HepG2 (cell line): ENCODE measurements around the gene POLR2H. TPM values are rescaled to one million over a fixed set of nuclear protein-coding genes. Genes with fewer than 3 reads are reported as not detected.

ENCODE experiments used
- ARNTL ChIP-seq: sonication (generic); formaldehyde crosslinking; IDR thresholded peaks from 2 replicates; pipeline ENCODE4 v1.4.0; 2020; ENCODE audit warnings: mild to moderate bottlenecking, missing genetic modification reagents
- CSRNP1 ChIP-seq: sonication (generic); formaldehyde crosslinking; IDR thresholded peaks from 2 replicates; pipeline ENCODE4 v1.8.1; 2023; ENCODE audit warnings: mild to moderate bottlenecking, missing genetic modification reagents
- E2F5 ChIP-seq: sonication (generic); formaldehyde crosslinking; conservative IDR thresholded peaks from 2 replicates; pipeline ENCODE4 v1.4.0; 2020; ENCODE audit warnings: missing genetic modification reagents
- HOXA9 ChIP-seq: sonication (generic); formaldehyde crosslinking; IDR thresholded peaks from 2 replicates; pipeline ENCODE4 v1.8.1; 2022; ENCODE audit warnings: missing genetic modification reagents, mild to moderate bottlenecking, moderate library complexity, borderline replicate concordance
- HOXD1 ChIP-seq: sonication (generic); formaldehyde crosslinking; IDR thresholded peaks from 2 replicates; pipeline ENCODE4 v1.5.0; 2020; ENCODE audit warnings: missing genetic modification reagents
- IRX3 ChIP-seq: sonication (generic); formaldehyde crosslinking; IDR thresholded peaks from 2 replicates; pipeline ENCODE4 v1.8.1; 2023; ENCODE audit warnings: mild to moderate bottlenecking, low read depth, missing genetic modification reagents, borderline replicate concordance
- JUND ChIP-seq: sonication (generic); formaldehyde crosslinking; IDR thresholded peaks from 2 replicates; pipeline ENCODE4 v1.8.0; 2022; ENCODE audit warnings: mild to moderate bottlenecking, missing genetic modification reagents
- KLF9 ChIP-seq: IDR thresholded peaks from 2 replicates; pipeline ENCODE4 v1.6.1; 2016; ENCODE audit warnings: low read depth
- MAZ ChIP-seq, 2 experiments: sonication (generic) in 1 of 2; formaldehyde crosslinking in 1 of 2; IDR thresholded peaks; 2 replicates each; pipeline versions ENCODE4 v1.5.0 to v1.6.1; 2012 to 2020; ENCODE audit warnings: low read depth in 2 of 2, mild to moderate bottlenecking in 2 of 2, borderline replicate concordance in 1 of 2, improper control_type of control experiment in 1 of 2, low read length in 1 of 2, missing genetic modification reagents in 1 of 2, moderate library complexity in 1 of 2
- NCOA1 ChIP-seq: sonication (generic); formaldehyde crosslinking; IDR thresholded peaks from 2 replicates; pipeline ENCODE4 v1.9.0; 2021; ENCODE audit warnings: missing genetic modification reagents
- NFE2L2 ChIP-seq: fragments of 150-350 bp; IDR thresholded peaks from 2 replicates; pipeline ENCODE4 v1.6.1; 2014; ENCODE audit warnings: low read length
- RAD51 ChIP-seq: fragments of 450-650 bp; IDR thresholded peaks from 2 replicates; pipeline ENCODE4 v1.6.1; 2016; ENCODE audit warnings: borderline replicate concordance
- RFXANK ChIP-seq: IDR thresholded peaks from 2 replicates; pipeline ENCODE4 v1.6.1; 2016
- SRSF1 ChIP-seq: fragments of 200-400 bp; formaldehyde crosslinking; optimal IDR thresholded peaks from 2 replicates; pipeline ENCODE3; 2017; ENCODE audit warnings: mild to moderate bottlenecking, low read depth, low read length, moderate library complexity
- SRSF4 ChIP-seq: fragments of 200-400 bp; formaldehyde crosslinking; IDR thresholded peaks from one replicate; pipeline ENCODE4 v1.6.1; 2018; ENCODE audit warnings: mild to moderate bottlenecking, low read depth, low read length, moderate library complexity; ENCODE audit not compliant: poor library complexity, severe bottlenecking
- YEATS2 ChIP-seq: sonication (generic); formaldehyde crosslinking; IDR thresholded peaks from 2 replicates; pipeline ENCODE4 v1.4.0; 2020; ENCODE audit warnings: missing genetic modification reagents, borderline replicate concordance
- ZBTB44 ChIP-seq: sonication (generic); formaldehyde crosslinking; IDR thresholded peaks from 2 replicates; pipeline ENCODE4 v1.4.0; 2020; ENCODE audit warnings: missing genetic modification reagents
- ZC3H4 ChIP-seq: sonication (generic); formaldehyde crosslinking; IDR thresholded peaks from 2 replicates; pipeline ENCODE4 v1.4.0; 2020; ENCODE audit warnings: missing genetic modification reagents, borderline replicate concordance
- ZFP36 ChIP-seq: fragments of 150-350 bp; IDR thresholded peaks from 2 replicates; pipeline ENCODE4 v1.6.1; 2018; ENCODE audit warnings: borderline replicate concordance, low read length, low read depth; ENCODE audit not compliant: partially characterized antibody
- ZNF10 ChIP-seq: sonication (generic); formaldehyde crosslinking; IDR thresholded peaks from 2 replicates; pipeline ENCODE4 v1.4.0; 2020; ENCODE audit warnings: mild to moderate bottlenecking, low read depth, missing genetic modification reagents, borderline replicate concordance
- ZNF232 ChIP-seq: sonication (generic); formaldehyde crosslinking; IDR thresholded peaks from 2 replicates; pipeline ENCODE4 v1.4.0; 2020; ENCODE audit warnings: missing genetic modification reagents, borderline replicate concordance
- ZNF234 ChIP-seq: sonication (generic); formaldehyde crosslinking; conservative IDR thresholded peaks from 2 replicates; pipeline ENCODE4 v1.5.1; 2020; ENCODE audit warnings: mild to moderate bottlenecking, missing genetic modification reagents
- ZNF382 ChIP-seq: sonication (generic); formaldehyde crosslinking; IDR thresholded peaks from 2 replicates; pipeline ENCODE4 v1.5.0; 2020; ENCODE audit warnings: missing genetic modification reagents, mild to moderate bottlenecking, borderline replicate concordance
- ZNF546 ChIP-seq: sonication (generic); formaldehyde crosslinking; conservative IDR thresholded peaks from 2 replicates; pipeline ENCODE4 v1.8.1; 2023; ENCODE audit warnings: mild to moderate bottlenecking, missing genetic modification reagents
- ZNF569 ChIP-seq: sonication (generic); formaldehyde crosslinking; IDR thresholded peaks from 2 replicates; pipeline ENCODE4 v1.5.0; 2020; ENCODE audit warnings: mild to moderate bottlenecking, missing genetic modification reagents, moderate library complexity, borderline replicate concordance
- ZNF792 ChIP-seq: IDR thresholded peaks from 2 replicates; pipeline ENCODE4 v1.6.1; 2016
- ZNF816 ChIP-seq: sonication (generic); formaldehyde crosslinking; IDR thresholded peaks from 2 replicates; pipeline ENCODE4 v1.8.0; 2022; ENCODE audit warnings: missing genetic modification reagents, mild to moderate bottlenecking, borderline replicate concordance
- polyA plus RNA-seq, 8 experiments: library from polyadenylated mRNA; depleted of rRNA in 3 of 8; stranded (reverse) in 7 of 8; unstranded in 1 of 8; fragments of >200 nt; fragmentation: Illumina TruSeq in 4 of 8; extraction: Trizol in 4 of 8; gene quantifications; 2 replicates each; pipeline versions ENCODE4 v1.2.1 to v1.2.3, GENCODE V29; 2011 to 2016; ENCODE audit warnings: low read depth in 4 of 8, missing spikeins in 1 of 8, mixed read lengths in 1 of 8; ENCODE audit not compliant: insufficient read depth in 1 of 8
- total RNA-seq, 5 experiments: library from RNA; depleted of rRNA; stranded (reverse); fragments of >200 nt; fragmentation: Illumina TruSeq; extraction: Trizol; gene quantifications; 2 replicates each; pipeline ENCODE4 v1.2.3, GENCODE V29; 2016; ENCODE audit warnings: low read depth in 1 of 5

Gene POLR2H
- total and polyA plus RNA-seq, 2 of the 13 experiments (the other 11 are each of a cell fraction or from before 2014, with no cell fraction given) = 118 to 194 TPM

- TF ChIP-seq RFXANK (CRISPR knock-in tag) (0 out of 2 replicates have a peak, but pooled peaks have one; percentile 18), E2F5 (no peak), HOXD1 (CRISPR knock-in tag) (0 out of 2 replicates have a peak, but pooled peaks have one; percentile 19), ZNF234 (no peak), ZNF382 (CRISPR knock-in tag) (no peak), NCOA1 (0 out of 2 replicates have a peak, but pooled peaks have one; percentile 15), ZNF10 (CRISPR knock-in tag) (no peak), MAZ (IDR thresholded peaks at IDR 0.05; ENCODE audit: borderline replicate concordance, low read depth, low read length) (peak; percentile 95), MAZ (CRISPR knock-in tag; IDR thresholded peaks at IDR 0.05; ENCODE audit: low read depth) (peak; percentile 71), SRSF4 (no peak), ZNF816 (CRISPR knock-in tag) (no peak), SRSF1 (no peak), ZC3H4 (CRISPR knock-in tag) (no peak), YEATS2 (peak; percentile 54; the same call in 1 of the 2 replicates), ZFP36 (no peak), HOXA9 (no peak), CSRNP1 (CRISPR knock-in tag) (no peak), ARNTL (CRISPR knock-in tag) (peak; percentile 77; the same call in 1 of the 2 replicates), IRX3 (no peak), ZNF546 (CRISPR knock-in tag) (no peak), ZNF232 (CRISPR knock-in tag) (no peak), ZBTB44 (CRISPR knock-in tag) (no peak), KLF9 (CRISPR knock-in tag) (no peak), ZNF569 (CRISPR knock-in tag) (0 out of 2 replicates have a peak, but pooled peaks have one; percentile 60), ZNF792 (CRISPR knock-in tag) (no peak), JUND (no peak), RAD51 (no peak), NFE2L2 (no peak)
These were observed 16.5 kb downstream of the POLR2H start, which contains the start of gene THPO (continued) for GRCh38 chr3:184377882-184378445.
